GM10266 (cell line): ENCODE results near the gene WBP2.
"Not testable (repeated sequence)": the region's sequence is repeated elsewhere in the genome, so short reads cannot be mapped to it uniquely, and the experiment has no call there.

Experiments used
- DNase-seq: peaks from one replicate; pipeline ENCODE4 v3.0.0; 2012; ENCODE audit errors: extremely low spot score
- CTCF ChIP-seq: IDR thresholded peaks from 2 replicates; pipeline ENCODE4 v1.5.1; 2012; ENCODE audit warnings: mild to moderate bottlenecking, low read depth; ENCODE audit not compliant: control insufficient read depth, insufficient read depth; ENCODE audit errors: missing control alignments

Gene WBP2

GRCh38 chr17:75869282-75870141, 14.4 kb upstream of the WBP2 start:
- DNase-seq, result no peak
- TF ChIP-seq CTCF, result no peak

GRCh38 chr17:75868730-75869281, 13.7 kb upstream of the WBP2 start:
- DNase-seq, result not testable (repeated sequence)

DNA sequence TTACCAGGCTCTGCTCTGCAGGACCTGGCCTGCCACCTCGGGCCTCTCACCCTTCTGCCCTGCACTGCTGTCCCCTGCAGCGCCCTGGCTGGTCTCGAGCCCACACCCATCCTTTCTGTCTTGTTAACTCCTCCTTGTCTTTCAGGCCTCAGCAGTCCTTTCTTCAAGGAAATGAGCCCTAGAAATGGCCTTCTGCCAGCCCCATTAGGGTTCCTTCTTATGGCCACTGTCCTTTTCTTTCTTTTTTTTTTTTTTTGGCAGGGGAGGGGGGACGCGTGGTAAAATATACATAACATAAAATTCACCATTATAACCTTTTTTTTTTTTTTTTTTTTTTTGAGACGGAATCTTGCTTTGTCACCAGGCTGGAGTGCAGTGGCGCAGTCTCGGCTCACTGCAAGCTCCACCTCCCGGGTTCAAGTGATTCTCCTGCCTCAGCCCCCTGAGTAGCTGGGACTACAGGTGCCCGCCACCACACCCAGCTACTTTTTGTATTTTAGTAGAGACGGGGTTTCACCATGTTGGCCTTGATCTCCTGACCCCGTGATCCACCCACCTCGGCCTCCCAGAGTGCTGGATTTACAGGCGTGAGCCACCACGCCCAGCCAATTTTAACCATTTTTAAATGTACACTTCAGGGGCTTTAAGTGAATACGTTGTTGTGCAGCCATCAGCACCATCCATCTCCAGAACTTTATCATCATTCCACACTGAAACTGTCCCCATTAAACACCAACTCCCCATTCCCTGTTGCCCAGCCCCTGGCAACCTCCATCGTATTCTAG, 10.5 kb upstream of the WBP2 start:
- DNase-seq, result not testable (repeated sequence)

DNA sequence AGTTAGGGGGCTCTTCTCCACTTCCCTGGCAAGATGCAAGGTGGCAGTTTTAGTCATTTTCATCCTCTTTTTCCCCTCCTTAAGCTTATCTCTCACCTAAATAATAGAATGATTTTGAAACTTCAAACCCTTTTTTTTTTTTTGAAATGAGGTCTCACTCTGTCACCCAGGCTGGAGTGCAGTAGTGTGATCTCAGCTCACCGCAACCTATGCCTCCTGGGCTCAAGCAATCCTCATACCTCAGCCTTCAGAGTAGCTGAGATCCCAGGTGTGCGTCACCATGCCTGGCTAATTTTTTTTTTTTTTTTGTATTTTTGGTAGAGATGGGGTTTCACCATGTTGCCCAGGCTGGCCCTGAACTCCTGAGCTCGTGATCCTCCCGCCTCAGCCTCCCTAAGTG, 9.8 kb upstream of the WBP2 start:
- not testable (repeated sequence) for DNase-seq

GRCh38 chr17:75864448-75864871, 9.3 kb upstream of the WBP2 start:
- no peak for TF ChIP-seq CTCF
- peak; percentile 73 for DNase-seq

DNA sequence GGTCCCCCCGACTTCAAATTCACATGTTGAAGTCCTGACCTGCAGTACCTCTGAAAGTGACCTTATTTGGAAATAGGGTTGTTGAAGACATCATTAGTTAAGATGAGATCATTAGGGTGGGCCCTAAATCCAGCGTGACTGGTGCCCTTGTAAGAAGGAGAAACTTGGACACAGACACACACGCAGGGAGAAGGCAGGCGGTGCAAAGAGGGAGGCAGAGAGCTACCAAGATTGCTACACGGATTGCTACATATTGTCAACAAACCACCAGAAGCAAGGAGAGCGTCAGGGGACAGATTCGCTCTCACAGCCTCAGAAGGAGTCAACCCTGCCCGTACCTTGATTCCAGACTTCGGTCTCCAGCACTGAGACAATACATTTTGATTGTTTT, 6.8 kb upstream of the WBP2 start:
- DNase-seq, result no peak
- no peak for TF ChIP-seq CTCF

GRCh38 chr17:75859358-75859757, 4.2 kb upstream of the WBP2 start:
- DNase-seq, result not testable (repeated sequence)

- no peak for TF ChIP-seq CTCF
- DNase-seq, result no peak
These were observed 1.1 kb upstream of the WBP2 start for GRCh38 chr17:75856062-75856756.

DNA sequence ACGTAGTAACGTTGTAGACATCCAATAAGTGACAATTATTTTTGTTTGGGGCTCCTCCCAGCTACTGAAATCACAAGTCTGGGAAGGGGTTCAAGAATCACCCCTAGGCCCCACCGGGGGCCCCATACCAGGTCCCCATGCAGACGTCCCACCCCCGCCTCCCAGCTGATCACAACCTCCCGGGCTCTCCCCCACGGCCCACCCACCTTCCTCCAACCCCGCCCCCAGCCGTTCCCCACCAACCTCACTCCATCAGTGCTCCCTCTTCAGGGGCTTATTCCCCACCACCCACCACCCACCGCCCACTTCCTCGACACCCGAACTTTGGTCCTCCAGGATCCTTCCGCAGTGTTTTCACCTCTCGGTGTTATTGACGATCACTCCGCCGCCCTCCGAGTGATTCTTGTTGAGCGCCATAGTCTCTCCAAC, 240 bp downstream of the WBP2 start:
- no peak for TF ChIP-seq CTCF
- DNase-seq, result no peak
